Measurements from ENCODE around the gene ATXN1.

- TF ChIP-seq, protein P1, sequence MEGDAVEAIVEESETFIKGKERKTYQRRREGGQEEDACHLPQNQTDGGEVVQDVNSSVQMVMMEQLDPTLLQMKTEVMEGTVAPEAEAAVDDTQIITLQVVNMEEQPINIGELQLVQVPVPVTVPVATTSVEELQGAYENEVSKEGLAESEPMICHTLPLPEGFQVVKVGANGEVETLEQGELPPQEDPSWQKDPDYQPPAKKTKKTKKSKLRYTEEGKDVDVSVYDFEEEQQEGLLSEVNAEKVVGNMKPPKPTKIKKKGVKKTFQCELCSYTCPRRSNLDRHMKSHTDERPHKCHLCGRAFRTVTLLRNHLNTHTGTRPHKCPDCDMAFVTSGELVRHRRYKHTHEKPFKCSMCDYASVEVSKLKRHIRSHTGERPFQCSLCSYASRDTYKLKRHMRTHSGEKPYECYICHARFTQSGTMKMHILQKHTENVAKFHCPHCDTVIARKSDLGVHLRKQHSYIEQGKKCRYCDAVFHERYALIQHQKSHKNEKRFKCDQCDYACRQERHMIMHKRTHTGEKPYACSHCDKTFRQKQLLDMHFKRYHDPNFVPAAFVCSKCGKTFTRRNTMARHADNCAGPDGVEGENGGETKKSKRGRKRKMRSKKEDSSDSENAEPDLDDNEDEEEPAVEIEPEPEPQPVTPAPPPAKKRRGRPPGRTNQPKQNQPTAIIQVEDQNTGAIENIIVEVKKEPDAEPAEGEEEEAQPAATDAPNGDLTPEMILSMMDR (optimal IDR thresholded peaks at IDR 0.05 in 1 of 3, IDR thresholded peaks at IDR 0.05 in 1 of 3, conservative IDR thresholded peaks at IDR 0.05 in 1 of 3; ENCODE audit: extremely low read depth in 1 of 3, insufficient read depth in 2 of 3, low read length in 3 of 3) = no peak
- no peak for TF ChIP-seq EZH2 (IDR thresholded peaks at IDR 0.05; ENCODE audit: low read length)
Measured at GRCh38 chr6:16522937-16523336, 238.3 kb downstream of the ATXN1 start.

All from keratinocyte (primary cell).